ENCODE data around the gene LARP4B. TPM values are rescaled to one million over a fixed set of nuclear protein-coding genes. Genes with fewer than 3 reads are reported as not detected.

The LARP4B gene
- polyA plus RNA-seq (ENCODE audit: insufficient read length in 3 of 3) = 10 to 100 TPM; 42.4 to 60.1 (median 43.1) TPM
- long read RNA-seq, donor 1, full-length matches to known transcripts = 2 of 16 reads
- long read RNA-seq, donor 1, partial matches to known transcripts = 14 of 16 reads
- long read RNA-seq, donor 1, other reads (novel, unspliced or antisense) = 0 of 16 reads
- long read RNA-seq, donor 2, full-length matches to known transcripts = 5 of 5 reads
- long read RNA-seq, donor 2, partial matches to known transcripts = 0 of 5 reads
- long read RNA-seq, donor 2, other reads (novel, unspliced or antisense) = 0 of 5 reads
- long read RNA-seq, donor 3, full-length matches to known transcripts = 4 of 10 reads
- long read RNA-seq, donor 3, partial matches to known transcripts = 6 of 10 reads
- long read RNA-seq, donor 3, other reads (novel, unspliced or antisense) = 0 of 10 reads
- long read RNA-seq, donor 4, full-length matches to known transcripts = 4 of 4 reads
- long read RNA-seq, donor 4, partial matches to known transcripts = 0 of 4 reads
- long read RNA-seq, donor 4, other reads (novel, unspliced or antisense) = 0 of 4 reads
- long read RNA-seq, donor 5 = 0 reads
- long read RNA-seq, donor 6, full-length matches to known transcripts = 11 of 11 reads
- long read RNA-seq, donor 6, partial matches to known transcripts = 0 of 11 reads
- long read RNA-seq, donor 6, other reads (novel, unspliced or antisense) = 0 of 11 reads
- long read RNA-seq, donor 7, full-length matches to known transcripts = 6 of 11 reads
- long read RNA-seq, donor 7, partial matches to known transcripts = 5 of 11 reads
- long read RNA-seq, donor 7, other reads (novel, unspliced or antisense) = 0 of 11 reads
- long read RNA-seq, donor 8, full-length matches to known transcripts = 8 of 8 reads
- long read RNA-seq, donor 8, partial matches to known transcripts = 0 of 8 reads
- long read RNA-seq, donor 8, other reads (novel, unspliced or antisense) = 0 of 8 reads
- long read RNA-seq, donor 9, full-length matches to known transcripts = 1 of 1 reads
- long read RNA-seq, donor 9, partial matches to known transcripts = 0 of 1 reads
- long read RNA-seq, donor 9, other reads (novel, unspliced or antisense) = 0 of 1 reads
- long read RNA-seq, donor 10, full-length matches to known transcripts = 11 of 11 reads
- long read RNA-seq, donor 10, partial matches to known transcripts = 0 of 11 reads
- long read RNA-seq, donor 10, other reads (novel, unspliced or antisense) = 0 of 11 reads
- long read RNA-seq, donor 11, full-length matches to known transcripts = 7 of 7 reads
- long read RNA-seq, donor 11, partial matches to known transcripts = 0 of 7 reads
- long read RNA-seq, donor 11, other reads (novel, unspliced or antisense) = 0 of 7 reads
- long read RNA-seq, donor 12, full-length matches to known transcripts = 2 of 2 reads
- long read RNA-seq, donor 12, partial matches to known transcripts = 0 of 2 reads
- long read RNA-seq, donor 12, other reads (novel, unspliced or antisense) = 0 of 2 reads
- long read RNA-seq, donor 13 = 0 reads
- long read RNA-seq, donor 14, full-length matches to known transcripts = 3 of 3 reads
- long read RNA-seq, donor 14, partial matches to known transcripts = 0 of 3 reads
- long read RNA-seq, donor 14, other reads (novel, unspliced or antisense) = 0 of 3 reads
- long read RNA-seq, donor 15, full-length matches to known transcripts = 1 of 1 reads
- long read RNA-seq, donor 15, partial matches to known transcripts = 0 of 1 reads
- long read RNA-seq, donor 15, other reads (novel, unspliced or antisense) = 0 of 1 reads
- long read RNA-seq, donor 16, full-length matches to known transcripts = 16 of 24 reads
- long read RNA-seq, donor 16, partial matches to known transcripts = 8 of 24 reads
- long read RNA-seq, donor 16, other reads (novel, unspliced or antisense) = 0 of 24 reads

- DNase-seq (ENCODE audit: extremely low read depth in 1 of 11, low read depth in 9 of 11, low spot score in 4 of 11) = peak; percentile 87 to 96 (median 94)
Observed at GRCh38 chr10:931326-932318, at the start of gene LARP4B. Gene LARP4B (minus strand): TSS chr10:931705. CDS start chr10:885721, 45,984 bp downstream.

GRCh38 chr10:980468-981093 is 49.1 kb upstream of the LARP4B start:
- no peak for DNase-seq (ENCODE audit: extremely low read depth in 1 of 11, low read depth in 9 of 11, low spot score in 4 of 11)

- DNase-seq (ENCODE audit: extremely low read depth in 1 of 11, low read depth in 9 of 11, low spot score in 4 of 11) = no peak
Observed at GRCh38 chr10:978826-979421, 47.4 kb upstream of the LARP4B start.

- DNase-seq (ENCODE audit: extremely low read depth in 1 of 11, low read depth in 9 of 11, low spot score in 4 of 11) = no peak
Observed at GRCh38 chr10:976316-976715, 44.8 kb upstream of the LARP4B start.

GRCh38 chr10:974785-975074 is 43.2 kb upstream of the LARP4B start:
- DNase-seq (ENCODE audit: extremely low read depth in 1 of 11, low read depth in 9 of 11, low spot score in 4 of 11) = no peak

GRCh38 chr10:974038-974784 is 42.7 kb upstream of the LARP4B start:
- no peak for DNase-seq (ENCODE audit: extremely low read depth in 1 of 11, low read depth in 9 of 11, low spot score in 4 of 11)

- DNase-seq (ENCODE audit: extremely low read depth in 1 of 11, low read depth in 9 of 11, low spot score in 4 of 11) = no peak
Observed at GRCh38 chr10:972763-973162, 41.3 kb upstream of the LARP4B start.

GRCh38 chr10:971613-972012 is 40.1 kb upstream of the LARP4B start:
- no peak for DNase-seq (ENCODE audit: extremely low read depth in 1 of 11, low read depth in 9 of 11, low spot score in 4 of 11)

- DNase-seq (ENCODE audit: extremely low read depth in 1 of 11, low read depth in 9 of 11, low spot score in 4 of 11) = no peak
Observed at GRCh38 chr10:971150-971542, 39.6 kb upstream of the LARP4B start.

GRCh38 chr10:970311-971149 is 39.0 kb upstream of the LARP4B start:
- DNase-seq (ENCODE audit: extremely low read depth in 1 of 11, low read depth in 9 of 11, low spot score in 4 of 11) = peak in 1 of 11 donors; percentile 11

- DNase-seq (ENCODE audit: extremely low read depth in 1 of 11, low read depth in 9 of 11, low spot score in 4 of 11) = no peak
Observed at GRCh38 chr10:969473-970150, 38.1 kb upstream of the LARP4B start.

GRCh38 chr10:968546-969199 is 37.2 kb upstream of the LARP4B start:
- DNase-seq (ENCODE audit: extremely low read depth in 1 of 11, low read depth in 9 of 11, low spot score in 4 of 11) = no peak

GRCh38 chr10:966466-967235 is 35.1 kb upstream of the LARP4B start:
- DNase-seq (ENCODE audit: extremely low read depth in 1 of 11, low read depth in 9 of 11, low spot score in 4 of 11) = no peak
